ENCODE measurements around the gene SLC25A51.

SLC25A51 gene

GRCh38 chr9:37936376-37936775 lies 32.4 kb upstream of the SLC25A51 start:
- FAIRE-seq, result no peak

DNA sequence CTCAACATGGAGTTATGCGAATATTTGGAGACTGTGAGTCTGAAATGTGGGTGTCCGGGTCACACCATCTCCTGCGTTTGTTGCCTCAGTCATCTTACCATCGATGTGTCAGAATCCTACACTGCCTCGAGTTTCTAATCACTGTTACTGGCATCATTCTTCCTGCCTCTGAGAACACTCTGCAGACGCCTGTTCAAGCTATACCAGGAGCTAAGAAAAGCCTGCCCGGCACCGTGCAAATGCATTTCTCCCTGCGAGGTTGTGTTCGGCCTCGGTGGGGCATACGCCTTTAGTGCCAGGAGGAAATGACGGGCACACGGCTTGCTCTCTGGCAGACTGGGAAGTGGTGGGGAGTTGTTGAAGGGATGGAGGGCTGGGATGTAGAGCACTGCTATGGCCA lies 31.2 kb upstream of the SLC25A51 start:
- FAIRE-seq, result no peak

GRCh38 chr9:37931592-37931991 lies 27.7 kb upstream of the SLC25A51 start:
- FAIRE-seq, result no peak

- FAIRE-seq, result no peak
Measured at GRCh38 chr9:37929441-37929895, 25.5 kb upstream of the SLC25A51 start.

DNA sequence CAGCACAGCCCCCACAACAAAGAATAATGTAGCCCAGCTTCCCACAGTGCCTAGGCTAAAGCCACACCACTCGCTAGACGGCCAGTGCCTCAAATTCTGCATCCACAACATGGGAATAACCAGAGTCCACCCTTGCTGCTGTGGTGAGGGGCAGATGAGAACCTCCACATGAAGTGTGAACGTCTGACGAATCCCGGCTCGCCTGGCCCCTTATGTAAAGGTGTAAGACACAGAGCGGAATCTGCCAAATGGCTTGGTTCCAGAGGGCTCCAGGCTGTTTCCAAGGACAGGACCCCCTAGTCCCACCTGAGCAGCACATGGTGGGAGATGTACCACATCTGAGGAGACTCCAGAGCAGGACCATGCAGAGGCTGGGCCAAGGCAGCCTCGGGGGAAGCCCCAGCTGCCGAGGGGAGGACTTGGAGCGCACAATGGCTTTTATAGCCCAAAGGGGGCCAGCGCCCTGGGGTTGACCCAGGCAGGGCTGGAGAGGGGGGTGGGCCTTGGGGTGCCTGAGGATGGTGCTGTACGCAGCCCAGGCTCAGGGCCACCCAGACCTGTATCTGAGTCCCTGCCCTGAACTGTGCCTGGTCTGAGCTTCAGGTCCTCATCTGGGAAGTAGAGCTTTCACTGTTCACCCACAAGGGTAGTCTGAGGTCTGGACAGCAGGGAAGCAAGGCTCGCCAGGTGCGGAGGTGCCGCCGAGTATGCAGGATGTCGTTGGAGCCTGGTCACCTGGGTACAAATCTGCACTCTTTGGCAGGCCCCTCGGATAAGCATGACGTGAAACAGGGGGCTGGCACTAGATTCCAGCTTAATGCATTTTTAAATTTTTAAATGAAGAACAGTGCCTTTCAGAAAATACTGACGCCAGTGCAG lies 24.9 kb upstream of the SLC25A51 start:
- no peak for FAIRE-seq

DNA sequence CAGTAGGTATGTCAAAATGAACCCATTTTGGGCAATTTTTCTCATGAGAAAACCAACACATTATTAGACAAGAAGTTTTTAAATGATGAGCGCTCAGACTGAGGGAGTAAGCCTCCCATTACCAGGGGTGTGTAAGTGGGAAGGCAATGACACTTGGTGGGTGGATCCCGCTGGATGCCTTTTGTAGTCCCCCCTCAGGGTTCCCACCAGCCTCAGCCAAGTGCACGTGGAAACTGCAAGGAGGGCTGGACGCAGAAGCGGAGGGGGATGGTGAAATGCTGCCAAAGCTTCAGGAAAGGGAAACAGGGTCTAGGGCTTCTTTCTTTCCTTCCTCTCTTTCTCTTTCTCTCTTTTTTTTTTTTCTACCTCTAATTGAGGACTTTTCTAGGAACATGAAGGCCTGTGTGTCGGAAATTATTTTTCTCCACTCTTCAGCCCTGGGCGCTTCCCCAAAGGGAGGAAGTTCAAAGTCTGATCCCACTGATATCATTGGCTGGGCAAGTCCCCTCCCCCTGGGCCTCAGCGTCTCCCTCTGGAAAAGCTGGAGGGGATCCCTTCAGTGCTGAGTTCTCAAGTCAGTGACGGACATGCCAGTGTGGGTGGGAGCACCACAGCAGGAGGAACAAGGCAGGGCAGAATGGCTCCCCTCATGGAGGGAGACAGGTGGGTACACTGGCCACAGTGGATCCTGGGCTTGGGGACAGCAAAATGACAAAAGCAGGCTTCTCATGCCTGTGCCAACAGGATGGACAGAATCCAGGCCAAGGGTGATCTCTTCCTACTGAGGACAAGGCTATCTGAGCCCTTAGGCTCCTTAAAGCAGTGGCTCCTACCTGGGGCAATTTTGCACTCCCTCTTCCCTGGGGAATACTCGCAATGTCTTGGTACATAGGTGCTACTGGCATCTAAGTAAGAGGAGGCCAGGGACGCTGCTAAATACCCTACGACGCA lies 23.9 kb upstream of the SLC25A51 start:
- FAIRE-seq, result no peak

DNA sequence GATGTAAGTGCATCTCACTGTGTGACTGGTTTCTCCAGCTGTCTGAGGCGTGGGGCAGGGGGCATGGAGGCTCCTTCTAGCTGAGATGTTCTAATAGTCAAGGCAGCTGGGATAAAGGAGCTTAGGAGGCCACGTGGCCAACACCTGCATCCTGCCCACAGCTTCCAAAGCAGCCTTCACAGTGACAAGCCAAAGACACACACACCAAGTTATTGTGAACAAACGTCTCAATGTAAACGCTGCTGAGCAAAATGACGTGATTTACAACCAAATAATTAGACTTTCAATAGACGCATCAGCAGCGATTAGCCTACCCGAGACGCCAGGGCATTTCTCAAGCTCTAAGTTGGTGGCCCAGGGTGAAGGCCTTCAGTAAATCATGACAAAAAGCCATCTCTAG lies 23.2 kb upstream of the SLC25A51 start:
- FAIRE-seq, result no peak

GRCh38 chr9:37926737-37927118 lies 22.8 kb upstream of the SLC25A51 start:
- no peak for FAIRE-seq

GRCh38 chr9:37925786-37926736 lies 22.1 kb upstream of the SLC25A51 start:
- no peak for FAIRE-seq

- no peak for FAIRE-seq
Measured at GRCh38 chr9:37925006-37925405, 21.1 kb upstream of the SLC25A51 start.

- FAIRE-seq, result no peak
Measured at GRCh38 chr9:37924538-37924937, 20.6 kb upstream of the SLC25A51 start.

GRCh38 chr9:37923796-37924427 lies 20.0 kb upstream of the SLC25A51 start:
- FAIRE-seq, result no peak

DNA sequence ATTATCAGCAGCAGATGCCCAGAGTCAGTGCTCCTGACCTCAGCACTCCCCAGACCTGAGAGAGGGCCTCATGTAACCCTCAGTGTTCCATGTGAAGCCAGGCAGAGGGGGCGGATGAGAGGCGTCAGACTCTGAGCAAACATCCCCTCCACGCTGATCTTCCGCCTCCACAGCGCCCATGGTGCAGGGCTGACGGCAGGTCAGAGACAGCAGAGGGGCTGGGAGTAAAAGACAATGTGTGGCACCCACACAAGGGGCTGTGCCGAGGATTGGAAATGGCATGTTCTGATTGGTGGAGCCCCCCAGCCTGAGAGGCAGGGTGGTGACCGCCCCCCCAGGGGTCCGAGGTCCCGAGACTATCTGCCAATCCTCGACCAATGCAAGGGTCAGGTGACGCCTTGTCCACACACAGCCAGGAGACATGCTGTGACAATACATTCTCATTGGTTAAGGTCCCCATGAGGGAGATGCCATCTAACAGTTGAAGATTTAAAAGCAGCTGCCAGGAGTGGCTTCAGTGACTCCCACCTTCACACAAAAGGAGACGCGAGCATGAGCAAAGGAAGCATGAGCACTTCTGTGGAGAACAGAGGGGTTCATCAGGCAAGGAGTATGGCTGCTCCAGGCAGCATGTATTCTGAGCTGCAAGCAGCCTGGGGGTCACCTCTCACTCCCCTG lies 19.3 kb upstream of the SLC25A51 start:
- no peak for FAIRE-seq

- no peak for FAIRE-seq
Measured at GRCh38 chr9:37922363-37923117, 18.6 kb upstream of the SLC25A51 start.

DNA sequence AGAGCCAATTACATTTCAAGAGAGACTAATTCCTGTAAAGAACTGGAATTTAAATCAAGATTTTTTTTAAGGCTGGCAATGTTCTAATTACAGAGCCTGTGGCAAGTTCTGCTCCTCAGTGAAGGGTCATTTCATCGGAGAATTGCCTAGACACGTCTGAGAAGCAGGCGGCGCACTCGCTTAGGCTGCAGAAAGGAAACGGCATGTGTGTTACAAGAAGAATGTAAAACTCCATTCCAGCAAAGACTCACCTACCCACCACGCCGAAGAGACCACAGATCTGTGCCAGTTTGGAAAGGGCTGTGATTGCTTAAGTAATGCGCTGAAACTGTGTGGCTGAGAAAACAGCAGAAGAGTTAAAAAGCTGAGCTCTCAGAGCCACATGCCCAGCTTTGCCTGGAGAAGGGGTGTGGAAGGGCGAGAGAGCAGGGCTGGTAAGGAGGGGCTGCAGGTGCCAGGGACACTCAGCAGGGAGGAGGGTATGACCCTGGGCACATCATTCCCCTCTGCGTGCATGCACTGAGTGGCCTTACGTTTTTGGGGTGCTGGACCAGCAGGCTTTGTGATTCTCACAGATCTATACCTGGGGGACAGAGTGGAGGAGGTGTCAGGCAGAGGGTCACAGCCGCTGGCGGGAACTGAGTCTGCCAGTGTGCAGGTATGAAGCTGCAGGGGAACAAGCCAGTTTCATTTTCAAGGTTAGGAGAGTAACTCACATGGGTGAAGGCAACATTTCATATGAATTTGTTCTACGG lies 17.8 kb upstream of the SLC25A51 start:
- FAIRE-seq, result no peak

DNA sequence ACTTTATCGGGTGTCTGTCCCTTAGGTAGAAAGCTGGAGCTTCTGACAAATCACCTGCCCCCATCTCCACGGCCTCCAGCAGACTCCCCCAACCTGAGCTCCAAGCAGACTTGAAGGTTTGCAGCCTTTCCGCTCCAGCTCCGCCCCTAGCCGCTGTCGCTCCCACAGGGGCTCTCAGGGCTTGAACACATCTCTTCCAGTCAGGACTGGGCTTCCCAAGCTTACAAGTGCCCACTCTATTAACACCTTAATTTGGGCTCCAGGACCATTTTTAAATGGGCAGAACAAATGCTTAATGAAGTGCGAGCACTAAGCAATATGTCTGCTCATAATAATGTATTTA lies 17.2 kb upstream of the SLC25A51 start:
- FAIRE-seq, result no peak

DNA sequence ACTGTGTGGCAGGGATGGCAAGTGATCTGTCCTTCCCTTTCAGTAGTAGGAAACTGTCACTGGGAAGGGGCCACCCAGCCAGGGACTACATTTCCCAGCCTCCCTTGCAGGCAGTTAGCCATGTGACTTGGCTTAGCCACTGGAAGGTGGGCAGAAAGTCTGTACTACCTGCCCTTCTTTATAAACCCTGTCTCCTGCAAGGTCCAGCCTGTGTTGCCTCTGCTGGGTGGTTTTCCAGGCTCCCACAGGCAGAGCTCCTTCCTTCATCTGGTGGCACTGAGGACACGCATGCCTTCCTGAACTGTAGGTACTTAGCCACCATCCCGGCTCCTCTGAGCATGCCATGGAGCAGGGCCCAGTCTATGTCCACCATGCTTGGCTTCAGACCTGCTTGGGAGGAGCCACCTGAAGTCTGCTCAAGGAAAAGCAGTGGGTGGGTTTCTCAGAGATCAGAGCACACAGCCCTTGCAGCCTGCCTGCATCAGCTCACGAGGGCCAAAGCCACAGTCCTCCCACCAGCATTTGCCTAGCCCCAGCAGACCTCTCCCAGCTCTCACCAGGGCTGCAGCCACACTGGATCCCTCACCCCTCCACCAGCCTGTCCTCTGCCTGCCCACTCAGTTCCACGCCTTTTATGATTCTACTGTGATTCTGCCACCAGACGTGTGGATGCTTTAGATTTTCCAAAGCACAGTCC lies 16.7 kb upstream of the SLC25A51 start:
- no peak for FAIRE-seq

DNA sequence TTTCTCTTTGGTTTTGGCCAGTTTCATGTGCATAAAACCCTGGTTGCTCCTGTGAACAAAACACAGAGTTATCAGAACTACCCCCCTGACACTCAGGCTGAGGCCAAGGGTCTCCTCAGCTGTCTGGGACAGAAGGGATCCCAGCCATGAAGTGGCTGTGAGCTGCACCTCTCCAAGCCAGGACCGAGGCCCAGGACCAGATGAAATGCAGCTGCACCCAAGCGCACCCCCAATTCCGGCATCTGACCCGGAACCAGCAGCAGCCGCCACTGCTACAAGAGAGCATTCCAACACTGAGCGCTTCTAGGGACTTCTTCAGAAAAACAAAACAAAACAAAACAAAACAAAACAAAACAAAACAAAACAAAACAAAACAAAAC lies 16.0 kb upstream of the SLC25A51 start:
- no peak for FAIRE-seq

- FAIRE-seq, result no peak
Measured at GRCh38 chr9:37919246-37919955, 15.5 kb upstream of the SLC25A51 start.
